ENCODE measurements around the gene NOD1. TPM values are rescaled to one million over a fixed set of nuclear protein-coding genes. Genes with fewer than 3 reads are reported as not detected.

Gene NOD1
- total and polyA plus RNA-seq, 2 of the 13 experiments (the other 11 are each of a cell fraction or from before 2014, with no cell fraction given), result 1.7 to 2.9 TPM

DNA sequence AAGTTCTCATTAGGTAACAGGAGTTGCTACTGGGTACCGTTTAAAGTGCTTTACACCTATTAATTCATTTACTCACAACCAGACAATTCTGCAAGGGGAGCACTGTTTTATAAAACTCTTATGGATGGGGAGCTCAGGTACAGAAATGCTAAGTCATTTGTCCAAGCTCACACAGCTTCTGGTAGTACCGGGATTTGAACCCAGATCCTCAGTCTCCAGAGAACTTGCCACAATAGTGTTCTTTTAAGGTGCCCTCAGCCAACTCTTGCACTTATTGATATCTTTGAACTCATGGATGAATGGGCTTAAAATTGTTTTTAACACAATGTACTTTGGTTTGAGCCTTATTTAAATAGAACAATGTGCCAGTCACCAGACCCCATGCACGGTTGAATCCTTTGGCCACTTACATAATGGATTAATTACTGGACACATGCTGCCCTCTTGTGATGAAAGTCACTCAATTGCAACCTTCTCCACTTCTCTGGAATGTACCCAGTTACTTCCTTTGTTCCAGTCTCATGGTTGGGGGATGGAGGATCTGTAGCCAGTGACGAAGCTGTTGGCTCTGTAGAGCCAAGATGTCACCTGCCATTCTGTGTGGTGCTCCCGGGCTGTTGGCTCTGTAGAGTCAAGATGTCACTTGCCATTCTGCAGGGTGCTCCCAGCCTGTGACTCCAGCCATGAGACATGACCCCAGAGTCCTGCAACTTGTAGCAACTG is 65.6 kb downstream of the NOD1 start (continued):
- TF ChIP-seq ZNF776 (CRISPR knock-in tag; IDR thresholded peaks at IDR 0.05) (no peak), HMG20A (CRISPR knock-in tag; IDR thresholded peaks at IDR 0.05; ENCODE audit: borderline replicate concordance) (0 out of 2 replicates have a peak, but pooled peaks have one; percentile 21), SOX6 (IDR thresholded peaks at IDR 0.05) (no peak), SOX6 (CRISPR knock-in tag; IDR thresholded peaks at IDR 0.05) (peak; percentile 70), GABPA (IDR thresholded peaks at IDR 0.05; ENCODE audit: low read depth, low read length) (no peak), GABPA (CRISPR knock-in tag; IDR thresholded peaks at IDR 0.05; ENCODE audit: low read depth) (no peak), SOX5 (CRISPR knock-in tag; IDR thresholded peaks at IDR 0.05; ENCODE audit: borderline replicate concordance) (peak; percentile 67; the same call in 1 of the 2 replicates), IRF2 (CRISPR knock-in tag; IDR thresholded peaks at IDR 0.05) (peak; percentile 55; the same call in 1 of the 2 replicates), NFKBIZ (CRISPR knock-in tag; IDR thresholded peaks at IDR 0.05) (no peak), ZNF264 (CRISPR knock-in tag; IDR thresholded peaks at IDR 0.05) (no peak), ZNF331 (CRISPR knock-in tag; IDR thresholded peaks at IDR 0.05) (0 out of 2 replicates have a peak, but pooled peaks have one; percentile 42), NAIF1 (CRISPR knock-in tag; IDR thresholded peaks at IDR 0.05; ENCODE audit: borderline replicate concordance) (no peak), SAP130 (CRISPR knock-in tag; IDR thresholded peaks at IDR 0.05; ENCODE audit: low read depth) (peak; percentile 29; the same call in 1 of the 2 replicates), RBFOX2 (IDR thresholded peaks at IDR 0.05; ENCODE audit: low read depth, low read length) (no peak), SUZ12 (IDR thresholded peaks at IDR 0.05; ENCODE audit: low read depth, low read length) (no peak), KAT2B (IDR thresholded peaks at IDR 0.05; ENCODE audit: borderline replicate concordance, low read depth, low read length) (no peak), PRPF4 (IDR thresholded peaks at IDR 0.05; ENCODE audit: low read depth, low read length, poor library complexity, severe bottlenecking) (no peak), SETDB1 (CRISPR knock-in tag; IDR thresholded peaks at IDR 0.05; ENCODE audit: borderline replicate concordance) (no peak), CHD4 (IDR thresholded peaks at IDR 0.05; ENCODE audit: borderline replicate concordance, low read length) (peak; percentile 88; the same call in 1 of the 2 replicates), BHLHE40 (IDR thresholded peaks at IDR 0.05; ENCODE audit: low read length) (peak; percentile 54; the same call in 1 of the 2 replicates)
- TF ChIP-seq, protein P1, sequence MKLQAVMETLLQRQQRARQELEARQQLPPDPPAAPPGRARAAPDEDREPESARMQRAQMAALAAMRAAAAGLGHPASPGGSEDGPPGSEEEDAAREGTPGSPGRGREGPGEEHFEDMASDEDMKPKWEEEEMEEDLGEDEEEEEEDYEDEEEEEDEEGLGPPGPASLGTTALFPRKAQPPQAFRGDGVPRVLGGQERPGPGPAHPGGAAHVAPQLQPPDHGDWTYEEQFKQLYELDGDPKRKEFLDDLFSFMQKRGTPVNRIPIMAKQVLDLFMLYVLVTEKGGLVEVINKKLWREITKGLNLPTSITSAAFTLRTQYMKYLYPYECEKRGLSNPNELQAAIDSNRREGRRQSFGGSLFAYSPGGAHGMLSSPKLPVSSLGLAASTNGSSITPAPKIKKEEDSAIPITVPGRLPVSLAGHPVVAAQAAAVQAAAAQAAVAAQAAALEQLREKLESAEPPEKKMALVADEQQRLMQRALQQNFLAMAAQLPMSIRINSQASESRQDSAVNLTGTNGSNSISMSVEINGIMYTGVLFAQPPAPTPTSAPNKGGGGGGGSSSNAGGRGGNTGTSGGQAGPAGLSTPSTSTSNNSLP (IDR thresholded peaks at IDR 0.05; ENCODE audit: low read depth, low read length), result peak; percentile 34; the same call in 1 of the 2 replicates
- TF ChIP-seq, protein P2, sequence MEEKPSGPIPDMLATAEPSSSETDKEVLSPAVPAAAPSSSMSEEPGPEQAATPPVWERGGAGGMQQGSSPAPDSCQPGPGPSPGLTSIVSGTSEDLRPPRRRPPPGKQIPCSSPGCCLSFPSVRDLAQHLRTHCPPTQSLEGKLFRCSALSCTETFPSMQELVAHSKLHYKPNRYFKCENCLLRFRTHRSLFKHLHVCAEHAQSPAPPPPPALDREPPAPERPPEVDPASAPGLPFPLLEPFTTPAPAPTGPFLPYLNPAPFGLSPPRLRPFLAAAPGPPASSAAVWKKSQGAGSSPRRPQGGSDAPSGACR (CRISPR knock-in tag; IDR thresholded peaks at IDR 0.05), result 0 out of 2 replicates have a peak, but pooled peaks have one; percentile 31
- TF ChIP-seq, protein P3, sequence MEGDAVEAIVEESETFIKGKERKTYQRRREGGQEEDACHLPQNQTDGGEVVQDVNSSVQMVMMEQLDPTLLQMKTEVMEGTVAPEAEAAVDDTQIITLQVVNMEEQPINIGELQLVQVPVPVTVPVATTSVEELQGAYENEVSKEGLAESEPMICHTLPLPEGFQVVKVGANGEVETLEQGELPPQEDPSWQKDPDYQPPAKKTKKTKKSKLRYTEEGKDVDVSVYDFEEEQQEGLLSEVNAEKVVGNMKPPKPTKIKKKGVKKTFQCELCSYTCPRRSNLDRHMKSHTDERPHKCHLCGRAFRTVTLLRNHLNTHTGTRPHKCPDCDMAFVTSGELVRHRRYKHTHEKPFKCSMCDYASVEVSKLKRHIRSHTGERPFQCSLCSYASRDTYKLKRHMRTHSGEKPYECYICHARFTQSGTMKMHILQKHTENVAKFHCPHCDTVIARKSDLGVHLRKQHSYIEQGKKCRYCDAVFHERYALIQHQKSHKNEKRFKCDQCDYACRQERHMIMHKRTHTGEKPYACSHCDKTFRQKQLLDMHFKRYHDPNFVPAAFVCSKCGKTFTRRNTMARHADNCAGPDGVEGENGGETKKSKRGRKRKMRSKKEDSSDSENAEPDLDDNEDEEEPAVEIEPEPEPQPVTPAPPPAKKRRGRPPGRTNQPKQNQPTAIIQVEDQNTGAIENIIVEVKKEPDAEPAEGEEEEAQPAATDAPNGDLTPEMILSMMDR (CRISPR knock-in tag; IDR thresholded peaks at IDR 0.05), result peak; percentile 84
- TF ChIP-seq, protein P4, sequence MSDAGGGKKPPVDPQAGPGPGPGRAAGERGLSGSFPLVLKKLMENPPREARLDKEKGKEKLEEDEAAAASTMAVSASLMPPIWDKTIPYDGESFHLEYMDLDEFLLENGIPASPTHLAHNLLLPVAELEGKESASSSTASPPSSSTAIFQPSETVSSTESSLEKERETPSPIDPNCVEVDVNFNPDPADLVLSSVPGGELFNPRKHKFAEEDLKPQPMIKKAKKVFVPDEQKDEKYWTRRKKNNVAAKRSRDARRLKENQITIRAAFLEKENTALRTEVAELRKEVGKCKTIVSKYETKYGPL (CRISPR knock-in tag; IDR thresholded peaks at IDR 0.05), result peak; percentile 97

All from HepG2 (cell line).